Hepatic stellate cell (primary cell): ENCODE data around the gene HIPK1.
"Not testable (repeated sequence)": the region's sequence is repeated elsewhere in the genome, so short reads cannot be mapped to it uniquely, and the experiment has no call there.

Source experiments
- DNase-seq: peaks from one replicate; pipeline ENCODE4 v3.0.0; 2011; ENCODE audit warnings: low spot score

The HIPK1 gene

GRCh38 chr1:113945329-113945728, 16.2 kb downstream of the HIPK1 start:
- DNase-seq, result no peak

GRCh38 chr1:113946112-113946511, 17.0 kb downstream of the HIPK1 start:
- no peak for DNase-seq

GRCh38 chr1:113946678-113947387, 17.7 kb downstream of the HIPK1 start:
- no peak for DNase-seq

GRCh38 chr1:113947388-113948107, 18.4 kb downstream of the HIPK1 start:
- no peak for DNase-seq

GRCh38 chr1:113948151-113948550, 19.0 kb downstream of the HIPK1 start:
- DNase-seq, result not testable (repeated sequence)

- no peak for DNase-seq
These were observed 19.9 kb downstream of the HIPK1 start for GRCh38 chr1:113949007-113949406.

- no peak for DNase-seq
These were observed 21.8 kb downstream of the HIPK1 start for GRCh38 chr1:113950908-113951307.

- DNase-seq, result no peak
These were observed 22.6 kb downstream of the HIPK1 start for GRCh38 chr1:113951719-113952118.

GRCh38 chr1:113957984-113958383, 28.9 kb downstream of the HIPK1 start:
- no peak for DNase-seq

- no peak for DNase-seq
These were observed 29.6 kb downstream of the HIPK1 start for GRCh38 chr1:113958691-113959090.

GRCh38 chr1:113963281-113963906, 34.3 kb downstream of the HIPK1 start:
- no peak for DNase-seq

GRCh38 chr1:113965703-113966412, 36.7 kb downstream of the HIPK1 start:
- peak; percentile 34 for DNase-seq

- DNase-seq, result no peak
These were observed 43.8 kb downstream of the HIPK1 start for GRCh38 chr1:113972954-113973353.

GRCh38 chr1:113975211-113975895, 46.2 kb downstream of the HIPK1 start:
- no peak for DNase-seq

GRCh38 chr1:113976609-113977278, 47.6 kb downstream of the HIPK1 start:
- DNase-seq, result no peak

GRCh38 chr1:113977906-113978305, 48.8 kb downstream of the HIPK1 start:
- DNase-seq, result no peak

- peak; percentile 91 for DNase-seq
These were observed 50.0 kb downstream of the HIPK1 start, which contains the start of gene OLFML3 for GRCh38 chr1:113978863-113979702. TSS of gene OLFML3 (plus strand) at chr1:113979474. CDS start at chr1:113979517, 43 bp downstream.

- DNase-seq, result no peak
These were observed 51.0 kb downstream of the HIPK1 start for GRCh38 chr1:113980110-113980509.

GRCh38 chr1:113981962-113982931, 53.1 kb downstream of the HIPK1 start:
- peak; percentile 68 for DNase-seq
